ENCODE data around the gene JADE3.

GRCh38 chrX:46865281-46865680, 46.9 kb upstream of the JADE3 start:
- TF ChIP-seq CTCF (IDR thresholded peaks at IDR 0.05) (no peak), POLR2AphosphoS5 (IDR thresholded peaks at IDR 0.05) (no peak), POLR2A (IDR thresholded peaks at IDR 0.05; ENCODE audit: low read depth) (no peak)

Measured in esophagus muscularis mucosa (tissue), 3 donors.